GM19239 (cell line): Measurements from ENCODE around the gene TOX3.
A peak's percentile ranks its signal among the peaks of the same experiment; 100 is the strongest.

ENCODE experiments used
- DNase-seq: peaks from one replicate; pipeline ENCODE4 v3.0.0; 2011; ENCODE audit warnings: low spot score; ENCODE audit not compliant: insufficient read length
- FAIRE-seq: peaks from 2 replicates; lab custom pipeline; 2011; peaks lifted over from hg19 to GRCh38; lab: Jason Lieb, UNC

TOX3 gene

DNA sequence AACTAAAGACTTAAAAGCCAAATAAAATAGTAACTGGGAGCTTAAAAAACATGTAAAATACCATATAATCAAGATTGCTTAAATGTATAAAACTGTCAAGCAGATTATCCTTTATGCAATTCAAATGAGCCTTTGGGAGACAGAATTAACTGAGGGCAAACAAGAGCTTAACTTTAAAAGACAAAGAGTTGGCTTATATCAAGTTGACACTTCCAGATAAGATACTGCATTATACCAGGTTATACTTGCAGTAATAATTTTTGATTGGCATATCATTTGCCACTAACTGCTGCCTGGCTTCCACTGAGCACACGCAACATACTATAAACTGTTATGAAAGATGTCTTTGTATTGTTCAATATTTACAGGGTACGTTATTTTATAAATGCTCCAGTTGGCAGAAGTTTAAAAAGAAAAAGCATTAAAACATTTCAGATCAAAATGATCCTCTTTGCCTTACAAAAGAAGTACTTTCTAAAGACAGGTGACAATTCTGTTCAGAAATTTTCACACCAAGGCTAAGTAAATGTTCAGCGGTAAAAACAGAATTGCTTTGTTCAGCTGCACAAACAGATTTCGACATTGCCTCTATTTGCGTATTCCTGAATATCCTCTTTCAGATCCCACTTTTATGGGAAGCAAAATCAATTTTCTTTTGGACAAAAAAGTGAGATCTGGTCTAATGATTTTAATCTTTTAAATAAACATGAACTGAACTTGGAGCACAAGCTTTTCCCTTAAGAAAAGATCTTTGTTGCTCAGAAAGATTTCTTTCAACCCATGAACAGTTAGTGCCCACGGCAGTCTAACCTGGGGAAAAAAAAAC lies 50.7 kb downstream of the TOX3 start:
- no peak for FAIRE-seq
- no peak for DNase-seq

DNA sequence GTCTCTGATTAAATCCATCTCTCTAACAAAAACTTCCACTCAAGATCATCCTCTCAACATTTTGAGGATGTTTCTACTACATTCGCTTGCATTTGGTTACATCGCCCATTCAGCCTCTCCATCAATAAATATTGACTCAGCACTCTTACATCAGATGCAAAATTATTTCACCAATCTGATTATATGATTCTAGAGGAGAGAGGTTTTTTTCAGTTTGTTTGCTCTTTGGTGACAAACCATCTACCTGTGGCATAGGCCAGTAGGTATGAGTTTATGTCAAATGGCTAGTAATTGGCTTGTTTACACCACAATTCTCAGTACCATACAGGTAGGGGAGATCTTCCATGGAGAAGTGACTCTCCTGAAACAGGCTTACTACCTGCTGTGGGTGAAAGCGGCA lies 52.3 kb downstream of the TOX3 start:
- DNase-seq (no peak), FAIRE-seq (no peak)

DNA sequence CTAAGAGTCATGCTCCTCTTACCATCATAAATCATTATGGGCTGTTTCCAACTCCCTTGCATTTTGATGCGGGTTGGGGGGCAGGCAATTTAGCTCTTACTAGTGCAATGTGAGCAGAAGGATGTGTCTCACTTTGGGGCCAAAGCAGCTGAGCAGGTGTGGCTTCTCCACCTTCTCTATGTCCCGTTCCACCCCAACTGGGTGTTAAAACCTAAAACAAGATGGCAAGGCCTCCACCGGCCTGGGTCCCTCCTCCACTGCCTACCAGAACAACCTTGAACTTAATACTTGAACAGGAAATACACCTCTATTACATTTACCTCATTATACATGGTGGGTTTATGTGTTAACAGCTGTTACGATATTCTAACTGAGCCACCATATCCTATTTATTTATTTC lies 52.8 kb downstream of the TOX3 start:
- DNase-seq: no peak
- FAIRE-seq: no peak

- DNase-seq: no peak
- FAIRE-seq: peak; percentile 11
Measured at GRCh38 chr16:52492789-52493357, 54.1 kb downstream of the TOX3 start.

DNA sequence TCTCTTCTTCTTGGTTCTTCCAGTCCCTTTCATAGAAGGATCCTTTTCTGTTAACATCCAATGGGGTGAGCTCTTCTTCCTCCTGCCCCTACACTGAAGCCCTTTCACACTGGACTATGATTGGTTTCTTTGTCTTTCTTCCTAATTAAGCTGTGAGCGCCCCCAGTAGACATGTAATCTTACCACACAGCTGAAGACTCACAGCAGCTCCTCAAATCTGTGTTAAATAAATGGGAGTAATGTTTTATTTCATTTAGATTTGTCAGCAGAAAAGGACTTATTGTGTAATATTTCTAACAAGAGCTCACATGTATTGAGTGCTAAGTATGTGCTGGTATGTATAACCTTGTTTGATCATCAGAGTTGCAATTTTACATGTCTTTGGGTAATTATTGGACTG lies 55.7 kb downstream of the TOX3 start:
- DNase-seq (no peak), FAIRE-seq (no peak)

GRCh38 chr16:52489894-52490293 lies 57.0 kb downstream of the TOX3 start:
- no peak for DNase-seq
- no peak for FAIRE-seq

GRCh38 chr16:52488837-52489289 lies 58.1 kb downstream of the TOX3 start:
- FAIRE-seq (no peak), DNase-seq (no peak)

GRCh38 chr16:52487849-52488457 lies 59.0 kb downstream of the TOX3 start:
- DNase-seq: no peak

GRCh38 chr16:52480237-52480636 lies 66.7 kb downstream of the TOX3 start:
- DNase-seq: no peak
- no peak for FAIRE-seq

More at GRCh38 chr16:52487849-52488457, 59.0 kb downstream of the TOX3 start:
- FAIRE-seq: no peak

DNA sequence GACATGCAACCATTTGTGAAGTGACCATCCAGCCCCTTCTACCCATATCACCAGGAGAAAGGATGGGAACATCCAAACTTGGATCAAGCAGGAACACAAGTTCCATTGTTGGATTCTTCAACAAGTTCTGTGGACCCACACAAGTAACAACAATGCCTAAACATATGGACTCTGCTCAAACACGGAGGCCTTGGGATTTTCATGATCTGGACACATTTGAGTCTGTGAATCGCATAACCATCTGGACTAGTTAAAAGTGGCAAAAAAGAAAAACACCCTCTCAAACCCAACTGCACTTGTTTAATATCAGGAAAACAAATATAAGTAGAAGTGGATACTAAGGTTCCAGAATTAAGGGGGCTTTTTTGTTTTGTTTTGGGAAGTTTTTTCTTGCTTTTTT lies 70.8 kb downstream of the TOX3 start:
- FAIRE-seq: no peak

DNA sequence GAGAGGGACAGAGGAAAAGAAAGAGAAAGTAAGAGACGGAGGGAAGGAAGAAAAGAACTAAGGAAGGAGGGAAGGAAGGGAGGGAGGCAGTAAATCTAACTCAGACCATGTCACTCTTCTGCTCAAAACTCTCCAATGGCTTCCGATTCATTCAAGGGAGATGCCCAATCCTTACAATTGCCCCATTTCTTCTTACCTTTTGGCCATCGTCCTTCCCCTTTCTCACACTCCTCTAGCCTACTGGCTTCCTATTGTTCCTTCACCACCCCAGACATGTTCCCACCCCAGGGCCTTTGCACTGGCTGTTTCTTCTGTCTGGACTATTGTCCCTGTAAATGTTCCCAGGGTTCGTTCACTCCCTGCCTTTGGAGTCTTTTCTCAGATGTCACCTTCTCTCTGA lies 72.3 kb downstream of the TOX3 start:
- DNase-seq (no peak), FAIRE-seq (no peak)

More for the DNA sequence above, 70.8 kb downstream of the TOX3 start:
- no peak for DNase-seq

DNA sequence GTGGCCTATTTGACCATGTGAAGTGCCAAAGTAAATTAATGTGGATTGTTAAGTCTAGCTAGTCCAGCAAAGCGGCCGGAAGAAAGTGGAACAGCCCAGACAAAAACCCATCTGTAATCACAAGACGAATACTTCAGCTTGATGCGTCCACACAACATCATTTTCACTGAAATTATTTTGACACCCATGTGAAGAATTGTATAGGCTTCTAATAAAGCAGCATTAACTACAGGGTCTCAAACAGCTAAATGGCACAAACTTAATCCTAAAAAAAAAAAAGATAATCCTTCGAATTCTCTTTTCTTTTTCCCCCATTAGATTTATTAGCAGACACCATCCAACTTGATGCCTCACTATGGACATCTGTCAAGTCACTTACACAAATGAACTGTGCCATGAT lies 73.8 kb downstream of the TOX3 start:
- FAIRE-seq: no peak
- DNase-seq: no peak

GRCh38 chr16:52471650-52472370 lies 75.1 kb downstream of the TOX3 start:
- DNase-seq: no peak

DNA sequence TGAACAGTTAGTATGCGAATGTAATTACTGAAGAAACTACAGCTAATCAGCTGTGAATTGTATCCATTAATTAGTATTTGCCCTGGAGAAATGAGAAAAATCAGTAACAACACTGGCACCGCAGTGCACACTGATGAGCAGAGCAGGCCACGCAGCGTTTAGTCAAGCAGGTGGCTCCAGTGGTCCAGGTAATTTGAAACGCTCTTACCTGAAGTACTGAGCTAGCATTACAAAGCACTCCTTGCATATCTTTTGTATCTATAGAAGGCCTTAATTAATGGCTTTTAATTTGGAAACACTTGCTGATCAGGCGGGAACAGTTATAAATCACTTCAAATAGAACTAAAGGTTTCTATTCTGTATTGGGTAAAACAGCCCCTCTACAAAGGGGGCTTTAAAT lies 76.4 kb downstream of the TOX3 start:
- FAIRE-seq (no peak), DNase-seq (no peak)

More at GRCh38 chr16:52471650-52472370, 75.1 kb downstream of the TOX3 start:
- no peak for FAIRE-seq

GRCh38 chr16:52469775-52470174 lies 77.2 kb downstream of the TOX3 start:
- FAIRE-seq (no peak), DNase-seq (no peak)

GRCh38 chr16:52469091-52469490 lies 77.9 kb downstream of the TOX3 start:
- DNase-seq (no peak), FAIRE-seq (no peak)

GRCh38 chr16:52467753-52468152 lies 79.2 kb downstream of the TOX3 start:
- no peak for DNase-seq
- FAIRE-seq: no peak

- no peak for DNase-seq
- no peak for FAIRE-seq
Measured at GRCh38 chr16:52466994-52467393, 79.9 kb downstream of the TOX3 start.

DNA sequence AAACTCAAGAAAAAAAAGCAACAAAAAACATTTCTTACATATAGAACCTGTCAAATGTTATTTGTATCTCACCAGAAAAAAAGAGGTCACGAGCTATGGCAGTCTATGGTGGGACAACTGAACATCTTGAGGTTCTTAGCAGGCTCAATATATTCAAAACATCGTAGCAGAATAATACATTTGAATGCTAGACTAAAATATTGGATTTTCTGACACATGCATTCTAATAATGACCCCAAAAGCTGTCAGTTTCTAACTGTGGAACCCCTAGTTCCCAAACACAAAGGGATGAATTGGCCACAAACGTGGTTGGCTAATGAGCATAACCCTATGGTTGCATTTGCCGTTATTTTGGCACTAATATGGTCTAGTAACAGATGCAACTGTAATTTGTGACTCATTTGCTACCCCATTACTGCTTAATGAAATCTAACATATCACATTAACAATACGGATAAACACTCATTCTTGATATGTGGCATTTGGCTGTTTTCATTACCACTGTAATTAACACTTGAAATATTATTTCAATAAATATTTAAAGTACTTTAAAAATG lies 81.2 kb downstream of the TOX3 start:
- no peak for FAIRE-seq
- no peak for DNase-seq

DNA sequence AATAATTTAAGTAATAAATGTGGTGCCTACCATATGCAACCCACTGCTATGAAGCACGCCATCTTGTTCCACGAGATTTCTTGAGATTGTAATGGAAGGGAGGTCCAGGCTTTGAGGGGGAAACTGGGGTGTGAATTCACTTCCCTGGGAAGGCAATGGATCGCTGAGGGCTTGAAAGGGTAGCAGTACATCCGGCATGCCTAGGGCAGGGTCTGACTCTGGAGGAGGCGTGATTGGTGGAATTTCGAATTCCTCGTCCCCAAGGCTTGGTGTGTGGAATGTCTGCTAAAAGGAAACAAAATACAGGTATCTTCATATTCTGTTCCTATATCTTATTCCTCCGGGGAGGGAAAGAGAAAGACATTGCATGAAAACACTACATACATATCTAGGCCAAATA lies 83.0 kb downstream of the TOX3 start:
- DNase-seq (no peak), FAIRE-seq (no peak)
